HepG2 (cell line): ENCODE results near the gene DNAJC12. TPM values are rescaled to one million over a fixed set of nuclear protein-coding genes. Genes with fewer than 3 reads are reported as not detected.
"Not testable (repeated sequence)": the region's sequence is repeated elsewhere in the genome, so short reads cannot be mapped to it uniquely, and the experiment has no call there.

Experiments
- ATAC-seq: fragments of 200-7000 bp; cut with Tn5 transposase; 3 replicates; pipeline ENCODE4 v1.9.1; 2020; ENCODE audit warnings: mild to moderate bottlenecking, moderate library complexity
- BruUV-seq: library from RNA; stranded (reverse); fragments of 400-500 nt; replicated peaks from 2 replicates; lab custom pipeline; 2021; lab: Mats Ljungman, UMichigan
- CTCF ChIA-PET: fragments of 300-600 bp; formaldehyde crosslinking; extraction: SDS; loops from one replicate; lab custom pipeline; 2021; ENCODE audit warnings: low total read pairs, inconsistent platforms, low intra/inter-chr PET ratio; lab: Yijun Ruan, JAX
- POLR2A ChIA-PET: fragments of 350-600 bp; sonication (Branson Sonifier 250); formaldehyde crosslinking; loops from one replicate; lab custom pipeline; 2020; ENCODE audit warnings: antibody characterized with exemption, inconsistent platforms; lab: Yijun Ruan, JAX
- DNase-seq: peaks from one replicate; pipeline ENCODE4 v3.0.0-alpha.2; 2015; ENCODE audit warnings: low spot score
- FAIRE-seq: peaks from 3 replicates; lab custom pipeline; 2011; peaks lifted over from hg19 to GRCh38; lab: Jason Lieb, UNC
- H2AFZ ChIP-seq: one replicate; pipeline ENCODE4 v1.6.1; 2011; ENCODE audit warnings: low read length, inconsistent platforms
- H3K27ac ChIP-seq: fragments of 300-600 bp; 3 replicates; pipeline ENCODE4 v1.8.0; 2011; ENCODE audit warnings: mixed run types, mild to moderate bottlenecking, mixed read lengths, low read length, inconsistent platforms; ENCODE audit not compliant: insufficient read depth; ENCODE audit errors: extremely low read length
- H3K27me3 ChIP-seq, 2 experiments: fragments of 200-600 bp in 1 of 2; 2 replicates in 1 of 2; 3 replicates in 1 of 2; pipeline versions ENCODE4 v1.6.0 to v1.8.0; 2011; ENCODE audit warnings: low read length in 2 of 2, mild to moderate bottlenecking in 2 of 2, moderate library complexity in 2 of 2, inconsistent platforms in 1 of 2; ENCODE audit not compliant: insufficient read depth in 2 of 2, control insufficient read depth in 1 of 2
- H3K36me3 ChIP-seq, 2 experiments: fragments of 200-600 bp in 1 of 2; replicated peaks in 1 of 2; 2 replicates in 1 of 2; 3 replicates in 1 of 2; pipeline versions ENCODE4 v1.5.1 to v1.8.0; 2011; ENCODE audit warnings: low read length in 2 of 2, inconsistent platforms in 1 of 2; ENCODE audit not compliant: insufficient read depth in 2 of 2, control insufficient read depth in 1 of 2
- H3K4me1 ChIP-seq: 2 replicates; pipeline ENCODE4 v1.5.1; 2012; ENCODE audit warnings: low read length, inconsistent platforms; ENCODE audit not compliant: insufficient read depth
- H3K4me2 ChIP-seq: 2 replicates; pipeline ENCODE4 v1.6.0; 2011; ENCODE audit warnings: low read depth, low read length, inconsistent platforms
- H3K4me3 ChIP-seq, 3 experiments: fragments of 200-600 bp in 1 of 3; sonication (generic), shearing (Covaris generic) in 1 of 3; replicated peaks in 1 of 3; 2 replicates each; pipeline ENCODE4 v1.5.1; 2011 to 2016; ENCODE audit warnings: low read length in 3 of 3, inconsistent platforms in 2 of 3, low read depth in 2 of 3, mild to moderate bottlenecking in 2 of 3, control low read depth in 1 of 3, mixed read lengths in 1 of 3; ENCODE audit not compliant: insufficient read depth in 1 of 3
- H3K79me2 ChIP-seq: one replicate; pipeline ENCODE4 v1.6.1; 2011; ENCODE audit warnings: low read length, inconsistent platforms; ENCODE audit not compliant: insufficient read depth
- H3K9ac ChIP-seq: 2 replicates; pipeline ENCODE4 v1.6.0; 2011; ENCODE audit warnings: mild to moderate bottlenecking, low read depth, low read length, inconsistent platforms; ENCODE audit not compliant: insufficient read depth
- H3K9me3 ChIP-seq: 2 replicates; pipeline ENCODE4 v1.5.1; 2012; ENCODE audit warnings: mild to moderate bottlenecking, low read length
- H4K20me1 ChIP-seq: 2 replicates; pipeline ENCODE4 v1.6.0; 2011; ENCODE audit warnings: inconsistent platforms, mild to moderate bottlenecking, low read length, moderate library complexity; ENCODE audit not compliant: insufficient read depth
- GFI1 ChIP-seq: sonication (generic); formaldehyde crosslinking; IDR thresholded peaks from 2 replicates; pipeline ENCODE4 v1.5.0; 2020; ENCODE audit warnings: missing genetic modification reagents, mild to moderate bottlenecking, borderline replicate concordance
- KAT8 ChIP-seq: IDR thresholded peaks from 2 replicates; pipeline ENCODE4 v1.6.1; 2016; ENCODE audit warnings: missing genetic modification reagents, missing compliant biosample characterization
- KDM6A ChIP-seq: IDR thresholded peaks from 2 replicates; pipeline ENCODE4 v1.6.1; 2016; ENCODE audit warnings: low read depth
- RFX5 ChIP-seq: IDR thresholded peaks from 2 replicates; pipeline ENCODE4 v1.6.1; 2011; ENCODE audit warnings: low read depth, low read length, improper control_type of control experiment
- SNRNP70 ChIP-seq: fragments of 200-400 bp; formaldehyde crosslinking; IDR thresholded peaks from 2 replicates; pipeline ENCODE4 v1.6.1; 2017; ENCODE audit warnings: mild to moderate bottlenecking, low read depth, low read length, moderate library complexity
- SRY ChIP-seq: sonication (generic); formaldehyde crosslinking; IDR thresholded peaks from 2 replicates; pipeline ENCODE4 v1.8.0; 2022; ENCODE audit warnings: mild to moderate bottlenecking, missing genetic modification reagents
- ZNF670 ChIP-seq: sonication (generic); formaldehyde crosslinking; IDR thresholded peaks from 2 replicates; pipeline ENCODE4 v1.8.0; 2022; ENCODE audit warnings: mild to moderate bottlenecking, missing genetic modification reagents, borderline replicate concordance
- WGBS: methylation state at CpG from one replicate; pipeline ENCODE4 v1.1.6; 2017; ENCODE audit warnings: low lambda C conversion rate; 5-methylcytosine and 5-hydroxymethylcytosine counted together
- in situ Hi-C: cut with HindIII; loops from 2 replicates; pipeline ENCODE4 v1.10.0; 2017; ENCODE audit warnings: low pct_unique_long_range_greater_than_20kb; ENCODE audit not compliant: extremely low pct_ligation_motif_present
- intact Hi-C: fragments of 100-400 bp; cut with micrococcal nuclease; formaldehyde crosslinking; loops from one replicate; pipeline ENCODE4 v1.10.0; 2022; ENCODE audit not compliant: unreplicated experiment
- polyA plus RNA-seq, 8 experiments: library from polyadenylated mRNA; depleted of rRNA in 3 of 8; stranded (reverse) in 7 of 8; unstranded in 1 of 8; fragments of >200 nt; fragmentation: Illumina TruSeq in 4 of 8; extraction: Trizol in 4 of 8; gene quantifications; 2 replicates each; pipeline versions ENCODE4 v1.2.1 to v1.2.3, GENCODE V29; 2011 to 2016; ENCODE audit warnings: low read depth in 4 of 8, missing spikeins in 1 of 8, mixed read lengths in 1 of 8; ENCODE audit not compliant: insufficient read depth in 1 of 8
- total RNA-seq, 5 experiments: library from RNA; depleted of rRNA; stranded (reverse); fragments of >200 nt; fragmentation: Illumina TruSeq; extraction: Trizol; gene quantifications; 2 replicates each; pipeline ENCODE4 v1.2.3, GENCODE V29; 2016; ENCODE audit warnings: low read depth in 1 of 5
- TF ChIP-seq, protein P1 (sequence below): fragments of 450-650 bp; IDR thresholded peaks from 2 replicates; pipeline ENCODE4 v1.6.1; 2016
- TF ChIP-seq, protein P2 (sequence below): IDR thresholded peaks from 2 replicates; pipeline ENCODE4 v1.6.1; 2018; ENCODE audit warnings: missing genetic modification reagents, mild to moderate bottlenecking, missing compliant biosample characterization
- TF ChIP-seq, protein P3 (sequence below): sonication (generic); formaldehyde crosslinking; IDR thresholded peaks from 2 replicates; pipeline ENCODE4 v1.4.0; 2020; ENCODE audit warnings: missing genetic modification reagents, borderline replicate concordance

DNAJC12 gene
- total and polyA plus RNA-seq, 2 of the 13 experiments (the other 11 are each of a cell fraction or from before 2014, with no cell fraction given), result 11.6 to 43.9 TPM

DNA sequence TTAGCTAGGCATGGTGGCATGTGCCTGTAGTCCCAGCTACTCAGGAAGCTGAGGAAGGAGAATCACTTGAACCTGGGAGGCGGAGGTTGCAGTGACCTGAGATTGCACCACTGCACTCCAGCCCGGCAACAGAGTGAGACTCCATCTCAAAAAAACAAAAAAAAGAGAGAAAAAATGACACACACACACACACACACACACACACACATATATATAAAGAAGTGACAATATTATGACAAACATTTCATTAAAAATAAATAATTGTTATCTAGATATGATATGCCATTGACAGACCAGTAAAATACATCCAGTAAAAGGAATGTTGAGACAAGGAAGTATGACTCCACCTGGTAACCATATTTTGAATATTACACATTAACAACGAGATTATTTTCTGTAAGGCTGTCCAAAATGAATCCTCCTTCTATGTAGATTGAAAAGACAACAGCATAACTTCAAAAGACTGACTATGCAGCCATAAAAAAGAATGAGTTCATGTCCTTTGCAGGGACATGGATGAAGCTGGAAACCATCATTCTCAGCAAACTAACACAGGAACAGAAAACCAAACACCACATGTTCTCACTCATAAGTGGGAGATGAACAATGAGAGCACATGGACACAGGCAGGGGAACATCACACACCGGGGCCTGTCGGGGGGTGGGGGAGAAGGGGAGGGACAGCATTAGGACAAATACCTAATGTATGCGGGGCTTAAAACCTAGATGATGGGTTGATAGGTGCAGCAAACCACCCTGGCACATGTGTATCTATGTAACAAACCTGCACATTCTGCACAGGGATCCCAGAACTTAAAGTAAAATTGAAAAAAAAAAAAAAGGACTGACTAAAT is 2.2 kb downstream of the DNAJC12 start:
- DNase-seq, H3K9me3 ChIP-seq, H3K36me3 ChIP-seq, in situ Hi-C loops, BruUV-seq, CTCF ChIA-PET, H3K27ac ChIP-seq, POLR2A ChIA-PET, H2AFZ ChIP-seq, H3K27me3 ChIP-seq, H4K20me1 ChIP-seq, FAIRE-seq, ATAC-seq, intact Hi-C loops: not testable (repeated sequence)
- Histone ChIP-seq H3K79me2 (peaks cover 41% of the 10 kb centered on the region), H3K4me2 (peak overlapping the region; percentile 76), H3K4me1 (peaks cover 33% of the 10 kb centered on the region), H3K9ac (peak overlapping the region; percentile 54; the same call in 1 of the 2 replicates), H3K4me3 (peak overlapping the region; percentile 48 to 66 (median 52); a peak in 5 of 6 replicates)
- TF ChIP-seq, protein P1, sequence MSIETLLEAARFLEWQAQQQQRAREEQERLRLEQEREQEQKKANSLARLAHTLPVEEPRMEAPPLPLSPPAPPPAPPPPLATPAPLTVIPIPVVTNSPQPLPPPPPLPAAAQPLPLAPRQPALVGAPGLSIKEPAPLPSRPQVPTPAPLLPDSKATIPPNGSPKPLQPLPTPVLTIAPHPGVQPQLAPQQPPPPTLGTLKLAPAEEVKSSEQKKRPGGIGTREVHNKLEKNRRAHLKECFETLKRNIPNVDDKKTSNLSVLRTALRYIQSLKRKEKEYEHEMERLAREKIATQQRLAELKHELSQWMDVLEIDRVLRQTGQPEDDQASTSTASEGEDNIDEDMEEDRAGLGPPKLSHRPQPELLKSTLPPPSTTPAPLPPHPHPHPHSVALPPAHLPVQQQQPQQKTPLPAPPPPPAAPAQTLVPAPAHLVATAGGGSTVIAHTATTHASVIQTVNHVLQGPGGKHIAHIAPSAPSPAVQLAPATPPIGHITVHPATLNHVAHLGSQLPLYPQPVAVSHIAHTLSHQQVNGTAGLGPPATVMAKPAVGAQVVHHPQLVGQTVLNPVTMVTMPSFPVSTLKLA, result 0 out of 2 replicates have a peak, but pooled peaks have one; percentile 9
- WGBS, result 51% methylated on average over 6 of the region's 6 CpGs

DNA sequence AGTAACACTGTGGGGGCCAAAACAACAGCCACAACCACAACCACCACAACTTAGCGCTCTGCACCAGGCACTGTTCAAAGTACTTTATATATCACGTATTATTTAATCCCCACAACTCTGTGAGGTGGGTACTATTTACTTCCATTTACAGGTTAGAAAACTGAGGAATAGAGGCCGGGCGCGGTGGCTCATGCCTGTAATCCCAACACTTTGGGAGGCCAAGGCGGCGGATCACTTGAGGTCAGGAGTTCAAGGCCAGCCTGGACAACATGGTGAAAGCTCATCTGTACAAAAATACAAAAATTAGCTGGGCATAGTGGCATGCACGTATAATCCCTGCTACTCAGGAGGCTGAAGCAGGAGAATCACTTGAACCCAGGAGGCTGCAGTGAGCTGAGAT is 3.6 kb downstream of the DNAJC12 start:
- Histone ChIP-seq H3K4me1 (peaks cover 33% of the 10 kb centered on the region), H3K27me3 (no peaks in the 10 kb centered on the region), H3K9ac (no peak overlapping the region), H3K4me3 (no peak overlapping the region), H3K36me3 (peaks cover 0 to 3% of the 10 kb centered on the region in 2 experiments; a peak in 1 of 5 replicates), H3K27ac (no peak overlapping the region), H4K20me1 (no peaks in the 10 kb centered on the region), H2AFZ (no peak overlapping the region), H3K4me2 (peak overlapping the region; percentile 27; the same call in 1 of the 2 replicates), H3K9me3 (no peaks in the 10 kb centered on the region), H3K79me2 (peaks cover 41% of the 10 kb centered on the region)
- DNase-seq, result no peak
- ChIA-PET CTCF (no interaction called here), POLR2A (interaction anchor here (1.8 kb wide), 1 partner anchor 15 kb away, joined by 5 read pairs; no protein-coding TSS in a partner anchor)
- no TSS peak for BruUV-seq
- 97% methylated on average over 8 of the region's 8 CpGs for WGBS
- ATAC-seq, result no peak
- TF ChIP-seq SRY (CRISPR knock-in tag) (no peak), KAT8 (CRISPR knock-in tag) (no peak), SNRNP70 (no peak), RFX5 (no peak), ZNF670 (CRISPR knock-in tag) (no peak), GFI1 (CRISPR knock-in tag) (no peak), KDM6A (CRISPR knock-in tag) (no peak)
- TF ChIP-seq, protein P2, sequence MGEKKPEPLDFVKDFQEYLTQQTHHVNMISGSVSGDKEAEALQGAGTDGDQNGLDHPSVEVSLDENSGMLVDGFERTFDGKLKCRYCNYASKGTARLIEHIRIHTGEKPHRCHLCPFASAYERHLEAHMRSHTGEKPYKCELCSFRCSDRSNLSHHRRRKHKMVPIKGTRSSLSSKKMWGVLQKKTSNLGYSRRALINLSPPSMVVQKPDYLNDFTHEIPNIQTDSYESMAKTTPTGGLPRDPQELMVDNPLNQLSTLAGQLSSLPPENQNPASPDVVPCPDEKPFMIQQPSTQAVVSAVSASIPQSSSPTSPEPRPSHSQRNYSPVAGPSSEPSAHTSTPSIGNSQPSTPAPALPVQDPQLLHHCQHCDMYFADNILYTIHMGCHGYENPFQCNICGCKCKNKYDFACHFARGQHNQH, result no peak
- TF ChIP-seq, protein P3, sequence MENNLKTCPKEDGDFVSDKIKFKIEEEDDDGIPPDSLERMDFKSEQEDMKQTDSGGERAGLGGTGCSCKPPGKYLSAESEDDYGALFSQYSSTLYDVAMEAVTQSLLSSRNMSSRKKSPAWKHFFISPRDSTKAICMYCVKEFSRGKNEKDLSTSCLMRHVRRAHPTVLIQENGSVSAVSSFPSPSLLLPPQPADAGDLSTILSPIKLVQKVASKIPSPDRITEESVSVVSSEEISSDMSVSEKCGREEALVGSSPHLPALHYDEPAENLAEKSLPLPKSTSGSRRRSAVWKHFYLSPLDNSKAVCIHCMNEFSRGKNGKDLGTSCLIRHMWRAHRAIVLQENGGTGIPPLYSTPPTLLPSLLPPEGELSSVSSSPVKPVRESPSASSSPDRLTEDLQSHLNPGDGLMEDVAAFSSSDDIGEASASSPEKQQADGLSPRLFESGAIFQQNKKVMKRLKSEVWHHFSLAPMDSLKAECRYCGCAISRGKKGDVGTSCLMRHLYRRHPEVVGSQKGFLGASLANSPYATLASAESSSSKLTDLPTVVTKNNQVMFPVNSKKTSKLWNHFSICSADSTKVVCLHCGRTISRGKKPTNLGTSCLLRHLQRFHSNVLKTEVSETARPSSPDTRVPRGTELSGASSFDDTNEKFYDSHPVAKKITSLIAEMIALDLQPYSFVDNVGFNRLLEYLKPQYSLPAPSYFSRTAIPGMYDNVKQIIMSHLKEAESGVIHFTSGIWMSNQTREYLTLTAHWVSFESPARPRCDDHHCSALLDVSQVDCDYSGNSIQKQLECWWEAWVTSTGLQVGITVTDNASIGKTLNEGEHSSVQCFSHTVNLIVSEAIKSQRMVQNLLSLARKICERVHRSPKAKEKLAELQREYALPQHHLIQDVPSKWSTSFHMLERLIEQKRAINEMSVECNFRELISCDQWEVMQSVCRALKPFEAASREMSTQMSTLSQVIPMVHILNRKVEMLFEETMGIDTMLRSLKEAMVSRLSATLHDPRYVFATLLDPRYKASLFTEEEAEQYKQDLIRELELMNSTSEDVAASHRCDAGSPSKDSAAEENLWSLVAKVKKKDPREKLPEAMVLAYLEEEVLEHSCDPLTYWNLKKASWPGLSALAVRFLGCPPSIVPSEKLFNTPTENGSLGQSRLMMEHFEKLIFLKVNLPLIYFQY (CRISPR knock-in tag), result no peak
- FAIRE-seq, result no peak
- in situ Hi-C loops, result no loop called here
- intact Hi-C loops, result no loop called here
